BE2C (cell line): ENCODE measurements around the gene WDSUB1.

ENCODE experiments used
- DNase-seq: peaks from one replicate; pipeline ENCODE4 v3.0.0-alpha.2; 2020
- H3K27me3 ChIP-seq: fragments of 250-450 bp; sonication (Bioruptor Pico); 2 replicates; pipeline ENCODE4 v1.5.1; 2020; ENCODE audit warnings: mild to moderate bottlenecking
- H3K36me3 ChIP-seq: fragments of 250-450 bp; sonication (Bioruptor Pico); 2 replicates; pipeline ENCODE4 v1.5.1; 2020; ENCODE audit warnings: mild to moderate bottlenecking
- H3K4me1 ChIP-seq: fragments of 250-450 bp; sonication (Bioruptor Pico); 2 replicates; pipeline ENCODE4 v1.5.1; 2020
- H3K4me3 ChIP-seq: 2 replicates; pipeline ENCODE4 v1.5.1; 2011; ENCODE audit warnings: low read depth, low read length
- H3K9me3 ChIP-seq: fragments of 250-450 bp; sonication (Bioruptor Pico); 2 replicates; pipeline ENCODE4 v1.5.1; 2020
- TF ChIP-seq, protein P1 (sequence below): IDR thresholded peaks from 2 replicates; pipeline ENCODE4 v1.5.1; 2012; ENCODE audit warnings: mild to moderate bottlenecking, low read depth, low read length

Gene WDSUB1

DNA sequence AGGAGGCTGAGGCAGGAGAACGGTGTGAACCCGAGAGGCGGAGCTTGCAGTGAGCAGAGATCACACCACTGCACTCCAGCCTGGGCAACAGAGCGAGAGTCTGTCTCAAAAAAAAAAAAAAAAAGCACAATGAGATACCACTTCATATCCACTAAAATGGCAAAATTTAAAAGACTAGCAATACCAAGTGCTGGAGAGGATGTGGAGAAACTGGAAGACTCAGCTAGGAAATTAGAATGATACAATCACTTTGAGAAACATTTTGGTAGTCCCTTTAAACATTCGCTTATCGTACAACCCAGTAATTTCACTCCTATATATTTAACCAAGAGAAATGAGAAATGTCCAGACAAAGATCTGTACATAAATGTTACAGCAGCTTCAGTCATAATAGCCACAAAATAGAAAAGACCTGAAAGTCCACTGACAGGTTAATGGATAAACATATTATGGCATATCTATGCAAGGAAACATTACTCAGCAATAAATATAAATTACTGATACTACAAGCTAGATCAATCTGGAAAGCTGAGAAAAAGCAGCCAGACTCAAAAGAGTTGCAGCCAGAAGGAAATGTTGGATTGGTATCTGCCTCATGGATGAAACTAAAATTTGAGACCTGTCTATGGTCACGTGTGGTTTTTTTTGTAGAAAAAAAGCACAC is 40.0 kb downstream of the WDSUB1 start:
- Histone ChIP-seq H3K4me1 (no peaks in the 10 kb centered on the region), H3K9me3 (no peaks in the 10 kb centered on the region), H3K27me3 (no peaks in the 10 kb centered on the region), H3K4me3 (no peak overlapping the region), H3K36me3 (no peaks in the 10 kb centered on the region)
- TF ChIP-seq, protein P1, sequence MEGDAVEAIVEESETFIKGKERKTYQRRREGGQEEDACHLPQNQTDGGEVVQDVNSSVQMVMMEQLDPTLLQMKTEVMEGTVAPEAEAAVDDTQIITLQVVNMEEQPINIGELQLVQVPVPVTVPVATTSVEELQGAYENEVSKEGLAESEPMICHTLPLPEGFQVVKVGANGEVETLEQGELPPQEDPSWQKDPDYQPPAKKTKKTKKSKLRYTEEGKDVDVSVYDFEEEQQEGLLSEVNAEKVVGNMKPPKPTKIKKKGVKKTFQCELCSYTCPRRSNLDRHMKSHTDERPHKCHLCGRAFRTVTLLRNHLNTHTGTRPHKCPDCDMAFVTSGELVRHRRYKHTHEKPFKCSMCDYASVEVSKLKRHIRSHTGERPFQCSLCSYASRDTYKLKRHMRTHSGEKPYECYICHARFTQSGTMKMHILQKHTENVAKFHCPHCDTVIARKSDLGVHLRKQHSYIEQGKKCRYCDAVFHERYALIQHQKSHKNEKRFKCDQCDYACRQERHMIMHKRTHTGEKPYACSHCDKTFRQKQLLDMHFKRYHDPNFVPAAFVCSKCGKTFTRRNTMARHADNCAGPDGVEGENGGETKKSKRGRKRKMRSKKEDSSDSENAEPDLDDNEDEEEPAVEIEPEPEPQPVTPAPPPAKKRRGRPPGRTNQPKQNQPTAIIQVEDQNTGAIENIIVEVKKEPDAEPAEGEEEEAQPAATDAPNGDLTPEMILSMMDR: no peak
- DNase-seq: no peak

DNA sequence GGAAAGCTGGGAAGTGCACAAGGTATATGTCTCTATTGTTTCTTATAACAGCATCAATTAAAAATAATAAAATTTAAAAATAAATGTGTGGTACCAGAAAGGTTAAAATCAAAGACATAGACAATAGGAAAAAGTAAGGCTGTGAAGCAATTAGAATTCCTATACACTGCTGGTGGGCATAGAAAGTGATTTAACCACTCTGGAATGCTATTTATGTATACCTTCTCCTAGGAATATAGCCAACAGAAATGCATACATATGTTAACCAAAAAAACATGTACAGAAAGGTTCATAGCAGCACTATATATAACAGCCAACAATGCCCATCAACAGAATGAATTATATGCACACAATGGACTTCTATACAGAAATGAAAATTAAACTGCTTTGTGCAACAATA is 43.0 kb downstream of the WDSUB1 start:
- TF ChIP-seq, protein P1: no peak
- Histone ChIP-seq H3K36me3 (no peaks in the 10 kb centered on the region), H3K27me3 (no peaks in the 10 kb centered on the region), H3K4me1 (no peaks in the 10 kb centered on the region), H3K4me3 (no peak overlapping the region), H3K9me3 (no peaks in the 10 kb centered on the region)
- DNase-seq: no peak

DNA sequence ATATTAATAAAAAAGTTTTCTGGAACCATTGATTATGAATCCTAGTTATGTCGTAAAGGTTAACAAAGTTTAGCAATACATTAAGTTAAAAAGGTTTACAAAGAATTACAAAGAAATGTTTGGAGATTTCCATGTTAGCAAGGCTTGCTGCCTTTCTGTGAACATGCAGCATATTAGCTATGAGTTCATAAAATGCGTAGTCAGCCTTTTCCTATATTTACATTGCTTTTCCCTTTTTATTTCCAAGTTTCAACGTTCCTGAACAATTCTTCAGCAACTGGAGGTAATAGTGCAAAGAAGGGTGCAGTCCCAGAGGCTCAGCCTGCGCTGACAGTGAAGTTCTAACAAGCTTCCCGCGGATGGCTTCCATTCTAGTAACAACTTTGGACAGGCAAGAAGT is 51.6 kb downstream of the WDSUB1 start:
- Histone ChIP-seq H3K9me3 (no peaks in the 10 kb centered on the region), H3K4me3 (no peak overlapping the region), H3K36me3 (no peaks in the 10 kb centered on the region; the same call in 1 of the 2 replicates), H3K4me1 (no peaks in the 10 kb centered on the region), H3K27me3 (no peaks in the 10 kb centered on the region)
- DNase-seq: no peak
- TF ChIP-seq, protein P1: no peak

DNA sequence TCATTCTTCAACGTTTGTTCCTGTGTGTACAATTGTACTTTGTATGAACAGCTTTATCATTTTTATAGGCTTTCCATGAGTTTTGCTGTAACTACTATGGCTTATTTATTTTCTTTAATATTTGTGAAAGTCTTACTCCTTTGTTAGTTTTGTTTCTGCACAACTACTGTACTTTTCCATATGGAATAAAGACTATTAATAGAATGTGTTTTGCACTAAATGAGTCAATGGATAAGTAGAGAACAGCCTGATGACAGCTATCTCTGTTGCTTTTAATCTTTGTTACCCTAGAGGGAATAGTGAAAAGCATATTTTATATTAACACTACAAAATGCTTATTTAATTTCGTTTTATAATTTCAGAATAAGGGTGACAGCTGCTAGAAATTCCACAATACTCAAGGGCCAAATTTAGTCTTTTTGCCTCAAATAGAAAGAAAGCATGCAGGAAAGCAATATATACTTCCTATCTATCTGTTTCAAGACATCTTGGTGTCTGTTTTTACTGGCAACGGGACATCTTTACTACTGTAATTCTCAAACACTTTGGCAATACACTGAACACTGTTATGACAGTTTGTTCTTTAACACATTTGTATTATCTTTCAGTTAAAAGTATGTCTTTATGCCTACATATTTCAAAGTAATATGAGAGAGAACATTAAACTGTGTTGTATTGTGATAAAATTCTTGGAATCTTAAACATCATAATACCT is 53.9 kb downstream of the WDSUB1 start:
- TF ChIP-seq, protein P1: no peak
- Histone ChIP-seq H3K27me3 (no peaks in the 10 kb centered on the region), H3K4me1 (no peaks in the 10 kb centered on the region), H3K36me3 (no peaks in the 10 kb centered on the region; the same call in none of the 2 replicates), H3K9me3 (no peaks in the 10 kb centered on the region), H3K4me3 (no peak overlapping the region)
- no peak for DNase-seq

DNA sequence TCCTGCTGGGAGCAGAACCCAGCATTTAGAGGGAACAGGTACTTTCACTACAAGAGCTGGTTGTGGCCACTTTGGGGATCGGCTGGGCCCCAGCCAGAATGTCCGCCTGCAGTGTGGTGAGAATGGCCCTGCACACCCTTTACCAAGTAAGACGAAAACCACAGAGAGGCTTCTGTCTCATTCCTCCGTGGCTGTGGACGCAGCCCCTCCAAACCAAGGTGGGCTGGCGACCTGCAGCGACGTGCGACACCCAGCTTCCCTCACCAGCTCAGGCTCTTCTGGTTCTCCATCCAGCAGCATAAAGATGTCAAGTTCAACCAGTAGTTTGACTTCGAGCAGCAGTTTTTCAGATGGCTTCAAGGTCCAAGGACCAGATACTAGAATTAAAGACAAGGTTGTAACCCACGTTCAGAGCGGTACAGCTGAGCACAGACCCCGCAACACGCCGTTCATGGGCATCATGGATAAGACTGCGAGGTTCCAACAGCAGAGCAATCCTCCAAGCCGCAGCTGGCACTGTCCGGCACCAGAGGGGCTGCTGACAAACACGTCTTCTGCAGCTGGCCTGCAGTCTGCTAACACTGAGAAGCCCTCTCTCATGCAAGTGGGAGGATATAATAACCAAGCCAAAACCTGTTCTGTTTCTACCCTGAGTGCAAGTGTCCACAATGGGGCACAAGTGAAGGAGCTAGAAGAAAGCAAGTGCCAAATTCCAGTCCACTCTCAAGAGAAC is 56.2 kb downstream of the WDSUB1 start:
- TF ChIP-seq, protein P1: no peak
- no peaks in the 10 kb centered on the region for H3K27me3 ChIP-seq
- no peaks in the 10 kb centered on the region; the same call in none of the 2 replicates for H3K36me3 ChIP-seq
- H3K9me3 ChIP-seq: no peaks in the 10 kb centered on the region
- no peak overlapping the region for H3K4me3 ChIP-seq
- no peak for DNase-seq
- H3K4me1 ChIP-seq: no peaks in the 10 kb centered on the region
